K562 (cell line): Measurements from ENCODE around the gene TNFAIP8L2. TPM values are rescaled to one million over a fixed set of nuclear protein-coding genes. Genes with fewer than 3 reads are reported as not detected.
A peak's percentile ranks its signal among the peaks of the same experiment; 100 is the strongest.

Experiments used
- E2F3 ChIP-seq: fragments of 250-450 bp; sonication (Bioruptor Pico); IDR thresholded peaks from 2 replicates; pipeline ENCODE4 v1.4.0; 2020; ENCODE audit warnings: mild to moderate bottlenecking
- ELF1 ChIP-seq: fragments of 200-800 bp; sonication (Bioruptor generic); IDR thresholded peaks from 2 replicates; pipeline ENCODE4 v1.6.1; 2016; ENCODE audit warnings: missing genetic modification characterization, missing compliant biosample characterization
- EP300 ChIP-seq: IDR thresholded peaks from 2 replicates; pipeline ENCODE4 v1.6.1; 2012; ENCODE audit warnings: low read length, improper control_type of control experiment
- HDAC6 ChIP-seq: IDR thresholded peaks from 2 replicates; pipeline ENCODE4 v1.6.1; 2012; ENCODE audit warnings: low read depth, mild to moderate bottlenecking, control low read depth, inconsistent platforms, low read length, moderate library complexity
- HNRNPH1 ChIP-seq: fragments of 200-400 bp; formaldehyde crosslinking; optimal IDR thresholded peaks from 2 replicates; pipeline ENCODE3; 2017; ENCODE audit warnings: low read depth, mild to moderate bottlenecking, low read length, moderate library complexity
- IFI16 ChIP-seq: fragments of 250-450 bp; sonication (Bioruptor Pico); IDR thresholded peaks from 2 replicates; pipeline ENCODE4 v2.1.2; 2022; ENCODE audit warnings: mild to moderate bottlenecking, inconsistent platforms
- ILF3 ChIP-seq: fragments of 450-650 bp; IDR thresholded peaks from 2 replicates; pipeline ENCODE4 v1.6.1; 2018; ENCODE audit warnings: antibody characterized with exemption, mild to moderate bottlenecking, moderate library complexity, borderline replicate concordance
- JUNB ChIP-seq: fragments of 450-650 bp; formaldehyde crosslinking; conservative IDR thresholded peaks from 2 replicates; pipeline ENCODE4 v1.4.0; 2020; ENCODE audit warnings: mild to moderate bottlenecking
- KLF6 ChIP-seq: fragments of 250-450 bp; sonication (Bioruptor Pico); IDR thresholded peaks from 2 replicates; pipeline ENCODE4 v1.4.0; 2020; ENCODE audit warnings: mild to moderate bottlenecking, moderate library complexity, borderline replicate concordance
- NR2C2 ChIP-seq, 2 experiments: fragments of 200-800 bp in 1 of 2; sonication (Bioruptor generic) in 1 of 2; sonication (generic) in 1 of 2; formaldehyde crosslinking in 1 of 2; IDR thresholded peaks; 2 replicates each; pipeline versions ENCODE4 v1.6.1 to v1.8.0; 2016 to 2022; ENCODE audit warnings: mild to moderate bottlenecking in 1 of 2, missing compliant biosample characterization in 1 of 2, missing genetic modification characterization in 1 of 2, missing genetic modification reagents in 1 of 2
- SIN3A ChIP-seq, 2 experiments: fragments of 150-350 bp in 1 of 2; IDR thresholded peaks; 2 replicates each; pipeline ENCODE4 v1.6.1; 2011 to 2016; ENCODE audit warnings: borderline replicate concordance in 2 of 2, low read depth in 2 of 2, low read length in 2 of 2, mild to moderate bottlenecking in 2 of 2, moderate library complexity in 2 of 2; ENCODE audit not compliant: control insufficient read depth in 1 of 2
- SIN3B ChIP-seq: fragments of 450-650 bp; IDR thresholded peaks from 2 replicates; pipeline ENCODE4 v1.6.1; 2017; ENCODE audit warnings: low read depth, mild to moderate bottlenecking, moderate library complexity
- SMAD4 ChIP-seq: fragments of 250-450 bp; sonication (Bioruptor Pico); conservative IDR thresholded peaks from 2 replicates; pipeline ENCODE4 v1.8.0; 2021; ENCODE audit warnings: inconsistent platforms, mild to moderate bottlenecking, moderate library complexity
- TARDBP ChIP-seq: fragments of 450-650 bp; IDR thresholded peaks from 2 replicates; pipeline ENCODE4 v1.6.1; 2016
- THRAP3 ChIP-seq: fragments of 450-650 bp; IDR thresholded peaks from 2 replicates; pipeline ENCODE4 v1.6.1; 2016; ENCODE audit warnings: mild to moderate bottlenecking, inconsistent platforms, borderline replicate concordance
- ZBTB33 ChIP-seq: sonication (generic); formaldehyde crosslinking; IDR thresholded peaks from 2 replicates; pipeline ENCODE4 v1.8.1; 2023; ENCODE audit warnings: mild to moderate bottlenecking, missing genetic modification reagents
- ZNF609 ChIP-seq: sonication (generic); formaldehyde crosslinking; IDR thresholded peaks from 2 replicates; pipeline ENCODE4 v1.8.1; 2023; ENCODE audit warnings: missing genetic modification reagents, mild to moderate bottlenecking, borderline replicate concordance
- ZNF76 ChIP-seq: fragments of 250-450 bp; sonication (Bioruptor Pico); IDR thresholded peaks from 2 replicates; pipeline ENCODE4 v1.4.0; 2020; ENCODE audit warnings: mild to moderate bottlenecking, moderate library complexity, borderline replicate concordance
- polyA plus RNA-seq, 8 experiments: library from polyadenylated mRNA; depleted of rRNA in 4 of 8; stranded (reverse) in 5 of 8; unstranded in 3 of 8; fragments of >200 nt; fragmentation: Nextera tagmentation in 2 of 8; fragmentation: Illumina TruSeq in 1 of 8; extraction: Ambion mirVana in 2 of 8; extraction: Trizol in 1 of 8; gene quantifications; 2 replicates each; pipeline versions ENCODE4 v1.2.1 to v1.2.3, GENCODE V29; 2011 to 2014; ENCODE audit warnings: inconsistent platforms in 1 of 8, missing spikeins in 1 of 8
- total RNA-seq, 7 experiments: library from RNA; depleted of rRNA in 6 of 7; stranded (reverse); fragments of >200 nt in 6 of 7; fragmentation: Illumina TruSeq in 2 of 7; extraction: Trizol in 2 of 7; gene quantifications; 2 replicates each; pipeline versions ENCODE4 v1.2.1 to v1.2.3, GENCODE V29; 2011 to 2021; ENCODE audit warnings: low replicate concordance in 1 of 7
- TF ChIP-seq, protein P1 (sequence below): fragments of 450-650 bp; IDR thresholded peaks from 2 replicates; pipeline ENCODE4 v1.6.1; 2016; ENCODE audit warnings: antibody characterized with exemption

TNFAIP8L2 gene
- total and polyA plus RNA-seq, 9 of the 15 experiments (the other 6 are each of a cell fraction or from before 2014, with no cell fraction given) = 0.05 to 1.7 (median 0.52) TPM

- TF ChIP-seq JUNB (CRISPR knock-in tag) (no peak), NR2C2 (CRISPR knock-in tag; IDR thresholded peaks at IDR 0.05) (peak; percentile 93), NR2C2 (tag; IDR thresholded peaks at IDR 0.05) (peak; percentile 99), KLF6 (CRISPR knock-in tag) (peak; percentile 39; the same call in 1 of the 2 replicates), ZNF609 (no peak), HNRNPH1 (no peak), SIN3B (peak; percentile 64), TARDBP (peak; percentile 90), SIN3A (IDR thresholded peaks at IDR 0.05; ENCODE audit: borderline replicate concordance in 2 of 2, control insufficient read depth in 1 of 2, low read depth in 2 of 2, low read length in 2 of 2) (peak; percentile 5 to 92; a peak in 3 of 4 replicates), ZBTB33 (CRISPR knock-in tag) (peak; percentile 34; the same call in 1 of the 2 replicates), SMAD4 (CRISPR knock-in tag) (no peak), ZNF76 (CRISPR knock-in tag) (no peak), EP300 (no peak), ELF1 (tag) (peak; percentile 100), HDAC6 (no peak), THRAP3 (no peak), IFI16 (CRISPR knock-in tag) (no peak), E2F3 (CRISPR knock-in tag) (no peak), ILF3 (no peak)
- TF ChIP-seq, protein P1, sequence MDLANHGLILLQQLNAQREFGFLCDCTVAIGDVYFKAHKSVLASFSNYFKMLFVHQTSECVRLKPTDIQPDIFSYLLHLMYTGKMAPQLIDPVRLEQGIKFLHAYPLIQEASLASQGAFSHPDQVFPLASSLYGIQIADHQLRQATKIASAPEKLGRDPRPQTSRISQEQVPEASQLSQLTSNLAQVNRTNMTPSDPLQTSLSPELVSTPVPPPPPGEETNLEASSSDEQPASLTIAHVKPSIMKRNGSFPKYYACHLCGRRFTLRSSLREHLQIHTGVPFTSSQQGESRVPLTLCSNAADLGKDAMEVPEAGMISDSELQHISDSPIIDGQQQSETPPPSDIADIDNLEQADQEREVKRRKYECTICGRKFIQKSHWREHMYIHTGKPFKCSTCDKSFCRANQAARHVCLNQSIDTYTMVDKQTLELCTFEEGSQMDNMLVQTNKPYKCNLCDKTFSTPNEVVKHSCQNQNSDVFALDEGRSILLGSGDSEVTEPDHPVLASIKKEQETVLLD = 0 out of 2 replicates have a peak, but pooled peaks have one; percentile 7
Observed at GRCh38 chr1:151165738-151166504, 9.5 kb downstream of the TNFAIP8L2 start, which contains the start of the genes LYSMD1 and SCNM1 (continued).
